GM15510 (cell line): ENCODE data around the gene E4F1.

ENCODE experiments used
- POLR2A ChIP-seq: IDR thresholded peaks from 3 replicates; pipeline ENCODE4 v1.6.1; 2011; ENCODE audit warnings: borderline replicate concordance; ENCODE audit not compliant: insufficient read length; ENCODE audit errors: extremely low read depth

E4F1 gene

DNA sequence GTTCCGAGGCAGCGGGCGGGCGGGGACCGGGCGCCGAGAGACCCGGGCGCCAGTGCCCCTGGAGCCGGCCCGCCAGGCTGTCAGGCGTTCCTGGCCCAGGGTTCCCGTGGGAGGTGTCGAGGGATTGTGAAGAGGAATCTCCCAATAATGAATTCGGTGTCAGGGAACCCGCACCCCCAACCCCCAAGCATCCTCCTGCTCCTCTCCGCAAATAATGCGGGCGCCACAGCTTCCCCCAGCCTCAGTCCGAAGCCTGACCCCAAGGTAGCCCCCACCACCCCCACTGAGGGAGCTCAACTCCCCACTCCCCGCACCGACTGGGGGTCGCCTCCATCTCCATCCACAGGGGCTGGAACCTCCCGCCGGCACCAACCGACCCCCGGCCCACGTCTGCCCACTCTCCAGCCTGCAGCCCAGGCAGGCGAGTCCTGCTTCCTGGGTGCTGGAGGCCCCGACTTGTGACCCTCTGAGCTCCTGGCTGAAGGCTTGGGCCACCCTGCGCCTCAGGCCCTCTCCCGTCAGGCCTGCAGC lies 26.3 kb upstream of the E4F1 start:
- no peak for TF ChIP-seq POLR2A

DNA sequence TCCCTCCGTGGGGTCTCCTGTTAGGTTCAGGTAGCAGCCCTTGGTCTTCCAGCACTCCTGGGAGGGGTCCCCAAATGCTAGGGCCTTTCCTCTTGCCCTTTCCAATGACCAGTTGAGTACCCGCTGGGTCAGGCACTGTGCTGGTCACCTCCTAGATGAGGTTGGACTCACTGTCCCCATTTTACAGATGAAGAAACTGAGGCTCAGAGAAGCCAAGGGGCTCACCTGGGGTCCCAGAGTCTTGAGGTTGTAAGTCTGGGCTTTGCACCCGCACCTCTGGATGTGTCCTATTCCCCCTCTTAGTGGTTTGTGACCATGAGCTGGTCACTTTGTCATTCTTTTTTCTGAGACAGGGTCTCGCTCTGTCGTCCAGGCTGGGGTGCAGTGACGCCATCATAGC lies 25.6 kb upstream of the E4F1 start:
- no peak for TF ChIP-seq POLR2A

DNA sequence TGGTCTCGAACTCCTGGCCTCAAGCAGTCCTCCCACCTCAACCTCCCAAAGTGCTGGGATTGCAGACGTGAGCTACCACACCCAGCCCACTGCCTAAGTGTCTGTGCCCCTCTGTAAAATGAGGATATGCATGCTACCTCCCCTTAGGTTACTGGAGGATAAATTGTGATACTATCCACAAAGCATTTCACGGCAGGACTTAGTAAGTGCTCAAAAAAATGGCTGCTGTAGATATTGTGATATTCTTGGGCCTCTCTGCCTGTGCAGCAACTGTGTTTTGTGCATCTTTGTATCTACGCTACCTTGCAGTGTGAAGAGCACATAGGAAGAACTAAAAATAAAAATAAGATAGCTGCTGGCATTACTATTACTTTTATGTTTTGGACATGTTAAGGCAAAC lies 25.1 kb upstream of the E4F1 start:
- no peak for TF ChIP-seq POLR2A

- TF ChIP-seq POLR2A: no peak
Observed at GRCh38 chr16:2199095-2199494, 24.3 kb upstream of the E4F1 start.

- TF ChIP-seq POLR2A: no peak
Observed at GRCh38 chr16:2199621-2200139, 23.7 kb upstream of the E4F1 start.

- no peak for TF ChIP-seq POLR2A
Observed at GRCh38 chr16:2200313-2200712, 23.1 kb upstream of the E4F1 start.

DNA sequence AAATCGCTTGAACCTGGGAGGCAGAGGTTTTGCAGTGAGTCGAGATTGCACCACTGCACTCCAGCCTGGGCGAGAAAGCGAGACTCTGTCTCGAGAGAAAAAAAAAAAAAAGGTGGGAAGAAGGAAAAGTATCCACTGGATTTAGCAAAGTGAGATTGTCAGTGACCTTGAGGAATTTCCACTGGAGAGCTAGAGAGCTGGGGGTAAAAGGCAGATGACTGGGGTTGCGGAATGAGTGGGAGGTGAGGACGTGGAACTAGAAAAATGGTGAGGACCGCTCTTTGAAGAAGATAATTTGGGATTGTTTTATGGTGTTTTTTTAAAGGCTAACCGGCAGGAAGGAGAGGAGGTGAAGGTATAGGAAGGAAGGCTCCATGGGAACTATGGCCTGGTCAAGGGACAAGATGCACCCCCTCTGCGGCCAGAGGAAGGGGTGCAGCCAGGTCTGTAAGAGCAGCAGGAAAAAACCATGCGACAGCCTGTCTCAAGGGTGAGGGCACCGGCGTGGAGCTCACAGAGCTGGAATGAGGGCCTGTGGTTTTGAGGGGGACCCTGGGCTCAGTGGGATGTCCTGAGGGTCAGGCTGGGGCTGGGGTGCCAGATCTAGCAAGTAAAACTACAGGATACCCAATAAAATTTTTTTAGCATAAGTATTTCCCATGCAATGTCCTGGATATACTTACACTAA lies 18.8 kb upstream of the E4F1 start:
- no peak for TF ChIP-seq POLR2A

DNA sequence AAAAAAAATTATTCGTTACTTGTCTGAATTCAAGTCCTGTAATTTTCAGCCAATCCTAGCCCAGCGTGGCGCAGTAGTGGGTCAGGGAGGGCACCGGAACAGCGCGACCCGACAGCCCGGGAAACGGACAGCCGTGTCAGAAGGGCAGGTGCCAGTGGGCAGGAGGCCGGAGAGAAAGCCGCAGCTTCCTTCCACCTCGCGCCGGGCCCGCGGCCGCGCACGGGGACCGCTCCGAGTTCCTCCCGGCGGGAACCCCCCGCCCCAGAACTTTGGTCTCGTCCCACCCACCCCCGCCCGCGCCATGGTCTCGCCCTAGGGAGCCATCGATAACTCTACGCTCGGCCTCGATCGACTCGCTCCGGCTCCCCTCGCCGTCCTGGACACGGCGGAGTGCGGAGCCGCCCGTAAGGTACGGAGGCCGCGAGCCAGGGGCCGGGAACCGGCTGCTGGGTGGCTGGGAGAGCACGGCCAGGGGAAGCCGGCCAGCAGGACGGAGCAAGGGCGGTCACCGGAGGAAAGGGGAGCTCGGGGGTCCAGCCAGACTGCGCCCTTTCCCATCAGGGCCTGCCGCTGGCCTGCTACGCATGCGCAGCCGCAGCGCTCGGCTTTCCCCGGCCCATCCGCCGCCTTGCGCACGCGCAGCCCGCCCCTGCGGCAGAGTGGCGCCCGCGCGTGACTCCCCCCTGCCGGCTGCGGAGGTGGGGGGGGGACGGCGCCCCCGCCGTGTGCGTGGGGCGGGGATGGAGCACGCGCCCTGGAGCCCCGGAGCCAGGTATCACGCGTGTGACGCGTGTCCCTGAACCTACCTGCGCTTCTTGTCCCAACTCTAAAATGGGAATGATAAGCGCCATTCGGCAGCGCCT lies 18.1 kb upstream of the E4F1 start, which contains the start of gene MLST8:
TSS of gene MLST8 (plus strand) at position 351 of the 863 bp plus-strand sequence. CDS start 632 bp downstream, outside the sequence.
- TF ChIP-seq POLR2A: peak; percentile 95

GRCh38 chr16:2205967-2206313 lies 17.5 kb upstream of the E4F1 start:
- no peak for TF ChIP-seq POLR2A

DNA sequence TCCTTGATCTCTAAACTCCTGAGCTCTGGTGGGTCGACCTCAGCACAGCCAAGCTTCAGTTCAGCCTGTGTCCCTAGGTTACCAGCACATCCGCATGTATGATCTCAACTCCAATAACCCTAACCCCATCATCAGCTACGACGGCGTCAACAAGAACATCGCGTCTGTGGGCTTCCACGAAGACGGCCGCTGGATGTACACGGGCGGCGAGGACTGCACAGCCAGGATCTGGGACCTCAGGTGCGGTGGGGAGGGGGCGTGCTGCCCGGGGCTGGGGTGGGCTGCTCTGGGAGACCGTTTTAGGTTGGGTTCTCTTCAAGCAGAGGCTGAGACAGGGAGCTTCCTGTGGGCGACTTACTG lies 17.0 kb upstream of the E4F1 start:
- TF ChIP-seq POLR2A: no peak

GRCh38 chr16:2206780-2207433 lies 16.5 kb upstream of the E4F1 start:
- TF ChIP-seq POLR2A: no peak

DNA sequence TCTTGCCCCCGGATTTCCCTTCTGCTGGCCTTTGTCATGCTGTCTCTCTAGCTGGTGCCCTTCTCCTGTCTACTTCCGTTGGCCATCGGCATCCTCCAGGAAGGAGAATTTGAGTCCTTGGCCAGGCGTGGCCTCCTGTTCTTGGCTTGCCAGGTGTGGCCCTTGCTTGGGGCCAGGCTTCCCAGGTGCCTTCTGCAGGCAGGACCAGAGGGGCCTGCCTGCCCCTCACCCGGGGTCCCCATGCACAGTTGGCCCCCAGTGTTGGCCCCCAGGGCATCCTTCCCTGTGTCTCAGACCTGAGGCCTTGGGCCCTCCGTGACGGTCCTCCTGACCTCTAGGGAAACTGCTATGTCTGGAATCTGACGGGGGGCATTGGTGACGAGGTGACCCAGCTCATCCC lies 15.5 kb upstream of the E4F1 start:
- TF ChIP-seq POLR2A: no peak

DNA sequence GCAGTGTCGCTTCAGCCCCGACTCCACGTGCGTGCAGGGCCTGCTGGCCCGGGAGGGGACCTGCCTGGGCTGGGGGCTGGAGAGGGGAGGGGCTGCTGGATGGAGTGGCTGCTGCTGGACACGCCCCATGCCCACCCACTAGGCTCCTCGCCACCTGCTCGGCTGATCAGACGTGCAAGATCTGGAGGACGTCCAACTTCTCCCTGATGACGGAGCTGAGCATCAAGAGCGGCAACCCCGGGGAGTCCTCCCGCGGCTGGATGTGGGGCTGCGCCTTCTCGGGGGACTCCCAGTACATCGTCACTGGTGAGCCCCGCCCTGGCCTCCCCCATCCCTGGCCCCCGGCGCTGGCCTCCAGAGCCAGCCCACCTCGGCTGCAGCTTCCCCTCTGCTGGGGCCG lies 15.1 kb upstream of the E4F1 start:
- TF ChIP-seq POLR2A: no peak

DNA sequence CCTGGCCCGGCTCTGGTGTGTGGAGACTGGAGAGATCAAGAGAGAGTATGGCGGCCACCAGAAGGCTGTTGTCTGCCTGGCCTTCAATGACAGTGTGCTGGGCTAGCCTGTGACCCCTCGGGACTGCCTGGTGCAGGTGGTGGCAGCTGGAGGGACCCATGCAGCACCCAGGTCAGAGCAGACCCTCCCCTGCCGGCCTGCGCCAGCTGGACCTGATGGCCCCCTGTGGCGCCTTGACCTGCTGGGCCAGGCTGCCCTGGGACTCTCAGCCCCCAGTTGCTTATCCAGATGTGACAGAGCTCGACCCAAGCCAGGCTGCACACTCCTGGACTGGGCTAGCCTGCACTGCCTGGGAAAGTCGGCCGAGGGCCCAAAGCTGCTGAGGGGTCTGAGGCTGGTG lies 14.6 kb upstream of the E4F1 start:
- TF ChIP-seq POLR2A: no peak
